Astrocyte of the hippocampus (primary cell): ENCODE results near the gene IRF2.
"Not testable (repeated sequence)": the region's sequence is repeated elsewhere in the genome, so short reads cannot be mapped to it uniquely, and the experiment has no call there.

Experiments used
- DNase-seq: peaks from one replicate; pipeline ENCODE4 v3.0.0; 2011; ENCODE audit warnings: low read depth, low spot score

IRF2 gene

DNA sequence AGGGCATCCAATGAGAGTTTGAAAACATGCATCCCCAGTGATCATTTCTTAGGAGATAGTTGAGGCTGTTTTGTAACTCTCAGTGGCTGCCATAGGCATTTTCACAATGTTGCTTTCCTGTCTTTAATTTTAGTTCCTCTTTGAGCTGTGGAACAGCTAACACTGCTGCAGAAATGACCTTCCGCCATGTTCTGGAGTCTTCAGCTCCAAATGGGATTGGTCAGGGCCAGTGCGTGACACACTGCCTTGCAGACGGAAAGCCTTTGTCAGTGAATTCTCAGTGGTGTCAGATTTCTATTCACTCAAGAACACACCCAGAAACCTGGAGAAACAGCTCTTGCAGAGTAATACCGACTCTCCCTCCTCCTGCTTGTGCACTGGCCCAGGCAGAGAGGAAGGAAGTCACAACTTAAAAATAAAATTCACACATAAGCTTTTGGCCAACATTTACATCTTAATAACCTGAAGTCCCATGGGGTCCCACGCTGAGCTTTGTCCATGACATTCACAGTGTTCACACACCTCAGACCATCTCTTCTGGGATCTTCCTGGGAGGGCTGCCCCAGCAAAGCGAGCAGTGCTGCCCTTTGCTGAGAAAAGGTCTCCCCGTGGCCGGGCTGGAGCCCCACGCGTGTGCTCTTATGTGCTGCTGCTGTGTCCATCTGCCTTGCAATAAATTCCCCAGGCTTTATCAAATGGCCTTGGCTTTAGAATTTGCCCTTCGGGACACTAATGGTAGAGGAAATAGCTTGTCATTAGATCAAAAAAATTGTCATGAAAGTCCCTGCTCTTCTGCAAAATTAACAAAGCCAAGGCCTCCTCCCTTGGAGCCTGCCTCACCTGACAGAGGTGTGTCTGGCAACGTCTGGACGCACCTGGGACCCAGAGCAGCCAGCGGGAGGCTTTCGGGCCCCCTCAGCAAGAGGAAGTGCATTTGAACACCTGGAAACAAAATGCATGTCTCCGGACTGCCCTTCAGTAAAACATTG lies 126.8 kb downstream of the IRF2 start:
- DNase-seq: peak; percentile 71

DNA sequence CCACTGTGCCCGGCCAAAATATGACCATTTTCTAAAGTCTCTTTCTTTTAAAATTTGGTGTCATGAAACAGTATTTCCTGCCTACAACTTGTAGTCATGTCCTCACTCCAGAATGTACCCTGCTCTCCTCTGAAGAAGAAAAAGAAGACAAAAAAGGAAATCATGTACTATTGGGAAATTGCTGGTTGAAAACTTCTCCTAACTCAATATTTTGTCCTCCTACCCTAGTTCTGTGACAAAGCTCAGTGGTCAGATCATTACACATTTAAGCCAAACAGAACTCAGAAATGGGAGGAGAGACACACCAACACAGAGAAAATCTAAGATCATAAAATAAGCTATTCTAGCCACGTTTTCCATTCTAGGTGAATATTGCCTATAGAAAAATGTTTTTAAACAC lies 127.7 kb downstream of the IRF2 start:
- DNase-seq: no peak

DNA sequence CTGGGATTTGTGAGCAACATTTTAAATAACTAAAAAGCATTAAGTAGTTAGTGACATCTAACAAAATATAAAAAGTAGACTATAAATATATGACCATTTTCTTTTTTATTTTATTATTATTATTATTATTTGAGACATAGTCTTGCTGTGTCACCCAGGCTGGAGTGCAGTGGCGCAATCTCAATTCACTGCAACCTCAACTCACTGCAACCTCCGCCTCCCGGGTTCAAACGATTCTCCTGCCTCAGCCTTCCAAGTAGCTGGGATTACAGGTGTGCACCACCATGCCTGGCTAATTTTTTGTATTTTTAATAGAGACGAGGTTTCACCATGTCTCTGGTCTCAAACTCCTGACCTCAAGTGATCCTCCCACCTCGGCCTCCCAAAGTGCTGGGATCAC lies 128.1 kb downstream of the IRF2 start:
- DNase-seq: not testable (repeated sequence)

DNA sequence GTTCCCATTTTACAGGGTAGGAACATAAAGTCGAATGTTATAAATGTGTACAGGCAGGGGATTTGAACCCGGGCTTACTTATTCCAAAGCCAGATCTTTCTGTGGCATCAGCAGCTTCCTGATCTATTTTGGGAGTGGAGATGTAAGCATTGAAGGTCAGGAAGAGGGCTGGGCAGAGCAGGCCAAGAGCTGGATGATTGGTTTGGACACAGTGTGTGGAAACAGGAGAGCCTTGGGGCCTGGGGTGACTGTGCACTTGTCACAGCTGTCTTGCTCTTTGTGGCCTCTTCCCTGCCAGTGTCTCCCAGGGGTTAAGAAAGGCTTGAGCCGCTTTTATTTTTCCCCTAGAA lies 128.8 kb downstream of the IRF2 start:
- no peak for DNase-seq

DNA sequence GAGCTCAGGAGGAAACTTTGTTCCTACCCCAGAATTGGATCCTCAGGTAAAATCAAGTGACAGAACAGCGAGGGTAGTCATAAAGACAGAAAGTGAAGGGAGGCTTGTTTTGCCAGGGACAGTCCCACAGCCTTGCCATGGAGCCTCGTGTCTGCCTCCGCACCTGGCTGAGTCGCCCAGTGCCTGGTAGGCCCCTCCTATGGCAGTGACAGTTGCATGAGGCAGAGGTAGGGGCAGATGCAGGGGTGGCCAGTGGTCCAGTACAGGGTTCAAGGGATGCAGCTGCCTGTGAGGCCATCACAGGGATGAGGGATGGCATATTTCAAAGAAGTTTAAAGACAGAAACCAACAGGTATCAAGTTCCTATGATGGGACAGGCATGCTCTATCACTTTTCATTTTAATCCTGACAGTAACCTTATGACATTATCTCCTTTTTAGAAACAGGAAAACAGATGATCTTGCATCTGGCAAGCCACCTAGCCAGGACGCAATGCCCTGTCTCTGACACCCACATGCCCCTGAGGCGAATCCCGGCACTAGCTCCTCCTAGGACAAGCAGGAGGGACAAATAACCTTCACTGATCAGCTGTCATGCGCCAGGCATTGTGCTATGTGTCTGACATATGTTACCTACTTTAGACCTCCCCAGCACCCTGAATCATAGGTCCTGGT lies 129.3 kb downstream of the IRF2 start:
- DNase-seq: no peak

DNA sequence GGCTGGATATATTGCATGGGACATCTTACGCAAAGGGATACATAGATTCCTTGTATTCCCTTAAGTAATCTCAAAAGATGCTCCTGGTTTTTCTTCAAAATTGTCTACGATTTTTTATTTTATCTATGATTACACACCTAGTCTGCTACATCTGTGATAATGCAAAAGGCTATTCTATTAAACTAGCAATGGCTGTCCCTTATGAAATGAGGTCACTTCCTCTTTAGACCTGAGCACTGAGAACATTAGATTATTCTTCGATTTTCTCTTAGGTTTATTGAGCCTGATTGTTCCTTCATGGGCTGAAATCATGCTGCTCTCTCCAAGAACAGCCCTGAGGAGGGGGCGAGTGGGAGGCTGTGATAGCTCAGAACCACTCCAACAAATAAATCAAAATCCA lies 129.9 kb downstream of the IRF2 start:
- no peak for DNase-seq

DNA sequence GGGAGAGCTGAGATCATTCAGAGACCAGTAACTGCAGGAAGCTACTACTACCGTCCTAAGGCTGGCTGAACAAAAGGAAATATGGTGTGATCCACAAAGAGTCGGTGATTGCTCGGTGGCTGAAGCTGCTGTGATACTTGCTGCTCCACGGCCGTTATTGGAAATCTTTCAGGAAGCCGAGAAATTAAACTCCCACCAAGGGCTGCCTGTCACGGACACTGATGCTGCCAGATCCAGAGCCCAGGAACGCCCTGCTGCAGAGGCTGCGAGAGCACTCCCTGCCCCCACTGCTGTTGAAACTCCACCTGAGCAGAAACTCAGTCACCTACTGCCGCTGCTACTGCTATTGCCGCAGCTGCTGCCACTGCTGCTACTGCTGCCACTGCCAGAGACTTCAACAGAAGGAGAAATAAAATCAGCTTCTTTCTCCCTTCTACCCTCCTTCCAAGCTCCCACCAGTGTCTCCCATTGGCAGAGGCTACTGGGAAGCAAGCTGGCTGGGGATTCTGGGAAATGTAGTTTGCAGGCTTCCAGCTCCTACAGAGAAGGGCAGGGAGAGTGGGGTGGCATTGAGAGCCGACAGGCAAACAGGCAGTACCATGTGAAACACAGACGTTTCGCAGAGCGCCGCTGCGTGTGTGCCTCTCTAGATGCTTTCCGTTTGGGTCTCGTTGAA lies 130.7 kb downstream of the IRF2 start:
- DNase-seq: peak; percentile 88

DNA sequence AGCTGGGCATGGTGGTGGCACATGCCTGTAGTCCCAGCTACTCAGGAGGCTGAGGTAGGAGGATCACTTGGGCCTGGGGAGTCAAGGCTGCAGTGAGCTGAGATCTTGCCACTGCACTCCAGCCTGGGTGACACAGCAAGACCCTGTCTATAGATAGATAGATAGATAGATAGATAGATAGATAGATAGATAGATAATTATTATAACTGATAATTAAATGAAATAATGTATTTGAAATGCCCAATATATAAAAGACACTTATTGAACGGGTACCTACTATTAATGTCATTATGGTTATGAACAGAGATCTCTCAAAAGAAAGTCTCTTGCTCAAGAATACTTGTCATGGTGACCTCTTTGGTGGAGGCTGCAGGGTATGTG lies 131.5 kb downstream of the IRF2 start:
- not testable (repeated sequence) for DNase-seq

DNA sequence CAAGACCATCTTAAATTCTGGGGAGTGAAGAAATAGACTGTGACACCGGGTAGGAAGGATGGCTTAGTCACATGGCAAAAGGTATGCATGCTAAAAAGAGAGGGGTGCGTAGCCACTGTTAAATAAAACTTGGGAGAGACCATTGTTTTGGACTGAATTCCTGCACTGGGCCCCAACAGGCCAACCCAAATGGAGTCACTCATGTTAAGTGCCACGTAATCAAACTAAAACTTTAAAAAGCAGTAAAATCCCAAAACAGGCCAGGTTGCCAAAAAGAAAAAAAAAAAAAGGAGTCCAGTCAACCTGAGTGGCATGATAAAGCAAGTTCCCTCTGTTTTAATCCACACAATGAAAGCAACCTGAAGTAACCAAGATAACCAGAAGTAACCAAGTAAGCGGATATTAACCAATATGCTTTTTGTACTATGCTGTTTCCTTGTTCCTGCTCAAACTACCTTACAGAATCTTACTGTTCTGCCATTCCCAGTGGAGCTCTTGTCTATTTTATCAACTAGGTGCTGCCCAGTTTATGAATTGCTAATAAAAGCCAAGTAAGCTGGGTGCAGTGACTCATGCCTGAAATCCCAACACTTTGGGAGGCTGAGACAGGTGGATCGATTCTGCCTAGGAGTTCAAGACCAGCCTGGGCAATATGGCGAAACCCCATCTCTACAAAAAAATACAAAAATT lies 132.0 kb downstream of the IRF2 start:
- DNase-seq: no peak

DNA sequence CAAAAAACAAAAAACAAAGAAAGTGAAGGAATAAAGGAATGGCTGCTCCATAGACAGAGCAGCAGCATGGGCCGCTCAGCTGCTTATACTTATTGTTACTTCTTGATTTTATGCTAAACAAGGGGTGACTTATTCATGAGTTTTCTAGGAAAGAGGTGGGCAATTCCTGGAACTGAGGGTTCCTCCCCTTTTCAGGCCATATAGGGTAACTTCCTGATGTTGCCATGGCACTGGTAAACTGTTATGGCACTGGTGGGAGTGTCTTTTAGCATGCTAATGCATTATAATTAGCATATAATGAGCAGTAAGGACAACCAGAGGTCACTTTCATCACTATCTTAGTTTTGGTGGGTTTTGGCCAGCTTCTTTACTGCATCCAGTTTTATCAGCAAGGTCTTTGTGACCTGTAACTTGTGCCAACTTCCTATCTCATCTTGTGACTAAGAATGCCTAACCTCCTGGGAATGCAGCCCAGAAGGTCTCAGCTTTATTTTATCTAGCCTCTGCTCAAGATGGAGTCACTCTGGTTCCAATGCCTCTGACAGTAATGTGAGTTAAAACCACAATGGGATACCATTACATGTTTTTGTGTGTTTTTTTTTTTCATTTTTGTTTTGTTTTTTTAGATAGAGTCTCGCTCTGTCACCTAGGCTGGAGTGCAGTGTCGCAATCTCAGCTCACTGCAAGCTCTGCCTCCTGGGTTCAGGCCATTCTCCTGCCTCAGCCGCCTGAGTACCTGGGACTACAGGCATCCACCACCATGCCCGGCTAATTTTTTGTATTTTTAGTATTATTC lies 134.8 kb downstream of the IRF2 start:
- DNase-seq: peak; percentile 62

DNA sequence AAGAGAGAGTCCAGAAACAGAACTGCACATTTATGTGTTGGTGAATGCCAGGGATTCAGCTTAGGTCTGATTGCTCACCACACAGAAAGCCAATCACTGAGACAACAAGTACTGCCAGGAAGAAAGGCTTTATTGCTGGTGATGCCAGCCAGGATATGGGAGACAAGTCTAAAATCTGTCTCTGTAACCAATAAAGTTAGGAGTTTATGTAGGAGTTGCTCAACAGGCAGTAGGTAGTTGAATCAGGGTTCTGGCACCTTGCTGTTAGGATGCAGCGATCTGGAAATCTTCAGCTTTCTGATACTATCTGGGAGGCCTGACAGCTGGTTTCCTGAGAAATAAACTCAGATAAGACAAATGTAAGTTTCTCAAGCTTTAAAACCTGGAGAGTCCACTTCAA lies 136.4 kb downstream of the IRF2 start:
- DNase-seq: no peak
